Brain microvascular endothelial cell (primary cell): ENCODE measurements around the gene SPSB3.

ENCODE experiments used
- DNase-seq: peaks from one replicate; pipeline ENCODE4 v3.0.0-alpha.2; 2020
- H3K27ac ChIP-seq: fragments of 250-450 bp; sonication (Bioruptor Pico); 2 replicates; pipeline ENCODE4 v1.5.1; 2020; ENCODE audit warnings: mild to moderate bottlenecking, moderate library complexity
- H3K27me3 ChIP-seq: fragments of 250-450 bp; sonication (Bioruptor Pico); replicated peaks from 2 replicates; pipeline ENCODE4 v1.5.1; 2020; ENCODE audit warnings: mild to moderate bottlenecking
- H3K36me3 ChIP-seq: fragments of 250-450 bp; sonication (Bioruptor Pico); replicated peaks from 2 replicates; pipeline ENCODE4 v1.5.1; 2020; ENCODE audit warnings: mild to moderate bottlenecking
- H3K4me3 ChIP-seq: 2 replicates; pipeline ENCODE4 v1.5.1; 2011; ENCODE audit warnings: low read depth, mild to moderate bottlenecking, control low read depth, low read length, moderate library complexity
- in situ Hi-C: cut with HindIII; loops from 2 replicates; pipeline ENCODE4 v1.10.0; 2017; ENCODE audit warnings: low sequenced_read_pairs, low pct_ligation_motif_present
- TF ChIP-seq, protein P1 (sequence below): IDR thresholded peaks from 2 replicates; pipeline ENCODE4 v1.5.1; 2011; ENCODE audit warnings: low read depth, mild to moderate bottlenecking, moderate library complexity, low read length, control low read depth, inconsistent platforms; ENCODE audit errors: missing control alignments

Gene SPSB3

DNA sequence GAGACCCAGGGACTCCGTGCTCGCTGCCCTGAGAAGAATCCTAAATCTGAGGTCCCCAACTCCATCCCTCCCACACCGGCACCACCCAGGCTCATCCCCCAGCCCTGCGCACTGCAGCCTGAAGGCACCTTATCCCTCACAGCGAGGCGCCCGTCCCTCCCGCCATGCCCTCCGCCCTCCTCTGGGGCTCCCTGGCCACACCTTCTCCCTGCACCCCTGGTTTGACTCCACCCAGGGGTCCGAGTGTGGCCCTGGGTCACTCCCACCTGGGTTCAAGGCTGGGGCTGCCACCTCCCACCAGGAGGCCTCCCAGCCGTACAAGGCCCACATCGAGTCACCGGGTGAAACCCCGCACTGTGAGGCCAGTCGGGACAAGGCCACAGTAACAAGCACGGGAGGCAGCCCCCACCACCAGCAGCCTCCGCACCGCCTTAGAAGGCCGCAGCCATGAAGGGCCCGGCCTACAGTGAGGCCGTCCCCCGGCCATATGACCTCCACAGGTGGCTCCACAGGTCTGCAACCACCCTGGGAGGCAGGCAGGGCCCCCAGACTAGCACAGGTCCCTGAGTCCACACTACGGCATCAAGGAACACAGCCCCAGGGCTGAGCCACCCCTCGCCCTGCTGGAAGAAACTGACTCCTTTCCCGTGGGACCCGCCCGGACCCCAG lies 36.0 kb upstream of the SPSB3 start:
- Histone ChIP-seq H3K36me3 (peaks cover 8% of the 10 kb centered on the region), H3K27ac (no peak overlapping the region), H3K4me3 (no peak overlapping the region), H3K27me3 (no peaks in the 10 kb centered on the region)
- in situ Hi-C loops = no loop called here
- DNase-seq = no peak
- TF ChIP-seq, protein P1, sequence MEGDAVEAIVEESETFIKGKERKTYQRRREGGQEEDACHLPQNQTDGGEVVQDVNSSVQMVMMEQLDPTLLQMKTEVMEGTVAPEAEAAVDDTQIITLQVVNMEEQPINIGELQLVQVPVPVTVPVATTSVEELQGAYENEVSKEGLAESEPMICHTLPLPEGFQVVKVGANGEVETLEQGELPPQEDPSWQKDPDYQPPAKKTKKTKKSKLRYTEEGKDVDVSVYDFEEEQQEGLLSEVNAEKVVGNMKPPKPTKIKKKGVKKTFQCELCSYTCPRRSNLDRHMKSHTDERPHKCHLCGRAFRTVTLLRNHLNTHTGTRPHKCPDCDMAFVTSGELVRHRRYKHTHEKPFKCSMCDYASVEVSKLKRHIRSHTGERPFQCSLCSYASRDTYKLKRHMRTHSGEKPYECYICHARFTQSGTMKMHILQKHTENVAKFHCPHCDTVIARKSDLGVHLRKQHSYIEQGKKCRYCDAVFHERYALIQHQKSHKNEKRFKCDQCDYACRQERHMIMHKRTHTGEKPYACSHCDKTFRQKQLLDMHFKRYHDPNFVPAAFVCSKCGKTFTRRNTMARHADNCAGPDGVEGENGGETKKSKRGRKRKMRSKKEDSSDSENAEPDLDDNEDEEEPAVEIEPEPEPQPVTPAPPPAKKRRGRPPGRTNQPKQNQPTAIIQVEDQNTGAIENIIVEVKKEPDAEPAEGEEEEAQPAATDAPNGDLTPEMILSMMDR = no peak

- no peaks in the 10 kb centered on the region for H3K27me3 ChIP-seq
- H3K4me3 ChIP-seq = no peak overlapping the region
- TF ChIP-seq, protein P1 = no peak
- in situ Hi-C loops = no loop called here
- no peak for DNase-seq
- H3K27ac ChIP-seq = no peak overlapping the region
- H3K36me3 ChIP-seq = peaks cover 8% of the 10 kb centered on the region
These were observed 35.3 kb upstream of the SPSB3 start for GRCh38 chr16:1817716-1818115.

GRCh38 chr16:1817276-1817589 lies 34.9 kb upstream of the SPSB3 start:
- Histone ChIP-seq H3K27me3 (no peaks in the 10 kb centered on the region), H3K4me3 (no peak overlapping the region), H3K36me3 (peaks cover 8% of the 10 kb centered on the region), H3K27ac (no peak overlapping the region)
- no peak for DNase-seq
- TF ChIP-seq, protein P1 = no peak
- in situ Hi-C loops = no loop called here

GRCh38 chr16:1816396-1817275 lies 34.3 kb upstream of the SPSB3 start:
- in situ Hi-C loops = no loop called here
- peaks cover 8% of the 10 kb centered on the region for H3K36me3 ChIP-seq
- TF ChIP-seq, protein P1 = no peak

GRCh38 chr16:1815461-1815860 lies 33.1 kb upstream of the SPSB3 start:
- Histone ChIP-seq H3K4me3 (no peak overlapping the region), H3K36me3 (peaks cover 8% of the 10 kb centered on the region), H3K27ac (no peak overlapping the region), H3K27me3 (no peaks in the 10 kb centered on the region)
- in situ Hi-C loops = no loop called here
- DNase-seq = no peak
- TF ChIP-seq, protein P1 = no peak

More at GRCh38 chr16:1816396-1817275, 34.3 kb upstream of the SPSB3 start:
- no peak for DNase-seq
- no peaks in the 10 kb centered on the region for H3K27me3 ChIP-seq
- H3K27ac ChIP-seq = no peak overlapping the region
- no peak overlapping the region for H3K4me3 ChIP-seq
